ENCODE measurements around the gene TBX2. TPM values are rescaled to one million over a fixed set of nuclear protein-coding genes. Genes with fewer than 3 reads are reported as not detected.

TBX2 gene
- total RNA-seq, 1 donor from 2014 or later = 1.1 TPM

GRCh38 chr17:61420052-61420451 is 20.4 kb downstream of the TBX2 start:
- no peaks in the 10 kb centered on the region for H3K4me1 Mint-ChIP-seq (ENCODE audit: low read depth)
- no peak overlapping the region for H3K27ac Mint-ChIP-seq
- H3K4me3 Mint-ChIP-seq (ENCODE audit: low read depth) = no peak overlapping the region
- TF ChIP-seq CTCF (IDR thresholded peaks at IDR 0.05; ENCODE audit: unreplicated experiment) = no peak
- no peaks in the 10 kb centered on the region for H3K9me3 Mint-ChIP-seq (ENCODE audit: low read depth)
- peaks cover 62% of the 10 kb centered on the region for H3K27me3 Mint-ChIP-seq
- H3K36me3 Mint-ChIP-seq (ENCODE audit: insufficient read depth) = no peaks in the 10 kb centered on the region
- DNase-seq (ENCODE audit: low spot score, unreplicated experiment) = no peak

- TF ChIP-seq CTCF (IDR thresholded peaks at IDR 0.05; ENCODE audit: unreplicated experiment) = no peak
- no peaks in the 10 kb centered on the region for H3K9me3 Mint-ChIP-seq (ENCODE audit: low read depth)
- no peak for DNase-seq (ENCODE audit: low spot score, unreplicated experiment)
- no peak overlapping the region for H3K27ac Mint-ChIP-seq
- peaks cover 62% of the 10 kb centered on the region for H3K27me3 Mint-ChIP-seq
- no peak overlapping the region for H3K4me3 Mint-ChIP-seq (ENCODE audit: low read depth)
- no peaks in the 10 kb centered on the region for H3K4me1 Mint-ChIP-seq (ENCODE audit: low read depth)
- H3K36me3 Mint-ChIP-seq (ENCODE audit: insufficient read depth) = no peaks in the 10 kb centered on the region
Observed at GRCh38 chr17:61420745-61421398, 21.2 kb downstream of the TBX2 start.

- Mint-ChIP-seq H3K27me3 (peaks cover 58% of the 10 kb centered on the region), H3K4me3 (ENCODE audit: low read depth) (no peak overlapping the region), H3K27ac (no peak overlapping the region), H3K9me3 (ENCODE audit: low read depth) (no peaks in the 10 kb centered on the region), H3K4me1 (ENCODE audit: low read depth) (no peaks in the 10 kb centered on the region), H3K36me3 (ENCODE audit: insufficient read depth) (no peaks in the 10 kb centered on the region)
- DNase-seq (ENCODE audit: low spot score, unreplicated experiment) = no peak
- no peak for TF ChIP-seq CTCF (IDR thresholded peaks at IDR 0.05; ENCODE audit: unreplicated experiment)
Observed at GRCh38 chr17:61421460-61421859, 21.8 kb downstream of the TBX2 start.

GRCh38 chr17:61422116-61422799 is 22.6 kb downstream of the TBX2 start:
- no peak overlapping the region for H3K4me3 Mint-ChIP-seq (ENCODE audit: low read depth)
- no peak overlapping the region for H3K27ac Mint-ChIP-seq
- H3K27me3 Mint-ChIP-seq = peaks cover 55% of the 10 kb centered on the region
- H3K9me3 Mint-ChIP-seq (ENCODE audit: low read depth) = no peaks in the 10 kb centered on the region
- no peak for DNase-seq (ENCODE audit: low spot score, unreplicated experiment)
- no peaks in the 10 kb centered on the region for H3K36me3 Mint-ChIP-seq (ENCODE audit: insufficient read depth)
- H3K4me1 Mint-ChIP-seq (ENCODE audit: low read depth) = no peaks in the 10 kb centered on the region
- no peak for TF ChIP-seq CTCF (IDR thresholded peaks at IDR 0.05; ENCODE audit: unreplicated experiment)

- Mint-ChIP-seq H3K27me3 (peaks cover 61% of the 10 kb centered on the region), H3K4me1 (ENCODE audit: low read depth) (no peaks in the 10 kb centered on the region), H3K27ac (no peak overlapping the region), H3K9me3 (ENCODE audit: low read depth) (no peaks in the 10 kb centered on the region), H3K4me3 (ENCODE audit: low read depth) (no peak overlapping the region), H3K36me3 (ENCODE audit: insufficient read depth) (no peaks in the 10 kb centered on the region)
- TF ChIP-seq CTCF (IDR thresholded peaks at IDR 0.05; ENCODE audit: unreplicated experiment) = no peak
- no peak for DNase-seq (ENCODE audit: low spot score, unreplicated experiment)
Observed at GRCh38 chr17:61422869-61423268, 23.2 kb downstream of the TBX2 start.

All from progenitor cell of endocrine pancreas (in vitro differentiated cells).